Bronchial epithelial cell (primary cell): ENCODE measurements around the gene TMEM184C. TPM values are rescaled to one million over a fixed set of nuclear protein-coding genes. Genes with fewer than 3 reads are reported as not detected.

ENCODE experiments used
- DNase-seq: peaks from one replicate; pipeline ENCODE4 v3.0.0-alpha.2; 2010; ENCODE audit warnings: low read depth
- FAIRE-seq: peaks from 2 replicates; lab custom pipeline; 2011; peaks lifted over from hg19 to GRCh38; lab: Jason Lieb, UNC
- H3K27me3 ChIP-seq: 2 replicates; pipeline ENCODE4 v1.5.1; 2011; ENCODE audit warnings: low read length; ENCODE audit not compliant: control insufficient read depth, insufficient read depth
- H3K36me3 ChIP-seq: 2 replicates; pipeline ENCODE4 v1.5.1; 2011; ENCODE audit warnings: low read length; ENCODE audit not compliant: control insufficient read depth, insufficient read depth
- H3K4me3 ChIP-seq: 2 replicates; pipeline ENCODE4 v1.5.1; 2011; ENCODE audit warnings: mild to moderate bottlenecking, low read depth, low read length, control low read depth
- CTCF ChIP-seq: IDR thresholded peaks from 2 replicates; pipeline ENCODE4 v1.5.1; 2011; ENCODE audit warnings: mild to moderate bottlenecking, moderate library complexity, low read length, control low read depth, inconsistent platforms; ENCODE audit not compliant: insufficient read depth, severe bottlenecking
- total RNA-seq: library from RNA; depleted of rRNA; stranded (reverse); fragments of >200 nt; gene quantifications from 2 replicates; pipeline ENCODE4 v1.2.1, GENCODE V29; 2014

The TMEM184C gene
- total RNA-seq, 1 donor from 2014 or later: 51.3 TPM

GRCh38 chr4:147640331-147640730 lies 23.1 kb downstream of the TMEM184C start:
- TF ChIP-seq CTCF: no peak
- peaks cover 3% of the 10 kb centered on the region for H3K36me3 ChIP-seq
- no peak for DNase-seq
- H3K27me3 ChIP-seq: no peaks in the 10 kb centered on the region
- no peak for FAIRE-seq
- H3K4me3 ChIP-seq: no peak overlapping the region

- TF ChIP-seq CTCF: no peak
- FAIRE-seq (no peak), DNase-seq (no peak)
- Histone ChIP-seq H3K27me3 (no peaks in the 10 kb centered on the region), H3K4me3 (no peak overlapping the region), H3K36me3 (peaks cover 2% of the 10 kb centered on the region)
Measured at GRCh38 chr4:147643616-147644015, 26.4 kb downstream of the TMEM184C start.

- DNase-seq (no peak), FAIRE-seq (no peak)
- no peaks in the 10 kb centered on the region for H3K27me3 ChIP-seq
- no peak for TF ChIP-seq CTCF
- no peak overlapping the region for H3K4me3 ChIP-seq
- peaks cover 2% of the 10 kb centered on the region for H3K36me3 ChIP-seq
Measured at GRCh38 chr4:147644471-147644870, 27.3 kb downstream of the TMEM184C start.

GRCh38 chr4:147645099-147645498 lies 27.9 kb downstream of the TMEM184C start:
- Histone ChIP-seq H3K36me3 (peaks cover 2% of the 10 kb centered on the region), H3K4me3 (no peak overlapping the region), H3K27me3 (no peaks in the 10 kb centered on the region)
- TF ChIP-seq CTCF: no peak
- no peak for DNase-seq
- no peak for FAIRE-seq

- TF ChIP-seq CTCF: no peak
- Histone ChIP-seq H3K4me3 (no peak overlapping the region), H3K36me3 (no peaks in the 10 kb centered on the region), H3K27me3 (no peaks in the 10 kb centered on the region)
- DNase-seq (no peak), FAIRE-seq (no peak)
Measured at GRCh38 chr4:147648656-147649055, 31.5 kb downstream of the TMEM184C start.

GRCh38 chr4:147651563-147651962 lies 34.4 kb downstream of the TMEM184C start:
- TF ChIP-seq CTCF: no peak
- no peak overlapping the region for H3K4me3 ChIP-seq
- H3K36me3 ChIP-seq: no peaks in the 10 kb centered on the region
- FAIRE-seq (no peak), DNase-seq (no peak)
- H3K27me3 ChIP-seq: no peaks in the 10 kb centered on the region
